Immature natural killer cell (primary cell): ENCODE results near the gene CNOT4. TPM values are rescaled to one million over a fixed set of nuclear protein-coding genes. Genes with fewer than 3 reads are reported as not detected.

Experiments
- DNase-seq, 3 donors: peaks; one replicate each; pipeline ENCODE4 v3.0.0; 2022; ENCODE audit warnings: mixed read lengths in 1 of 3
- H3K27ac Mint-ChIP-seq, 6 donors: one replicate each; pipeline ENCODE4 v1.8.0; 2020; ENCODE audit warnings: mixed read lengths in 6 of 6, mild to moderate bottlenecking in 5 of 6, inconsistent platforms in 4 of 6, moderate library complexity in 3 of 6
- H3K27me3 Mint-ChIP-seq, 3 donors: one replicate each; pipeline ENCODE4 v1.8.0; 2020 to 2021; ENCODE audit warnings: low read depth in 3 of 3, mild to moderate bottlenecking in 3 of 3, mixed read lengths in 3 of 3, moderate library complexity in 3 of 3, inconsistent platforms in 1 of 3
- H3K36me3 Mint-ChIP-seq, 3 donors: one replicate each; pipeline ENCODE4 v1.8.0; 2020; ENCODE audit warnings: mixed read lengths in 3 of 3, inconsistent platforms in 2 of 3, mild to moderate bottlenecking in 2 of 3
- H3K4me1 Mint-ChIP-seq, 2 donors: one replicate each; pipeline ENCODE4 v1.8.0; 2020; ENCODE audit warnings: inconsistent platforms in 2 of 2, mild to moderate bottlenecking in 2 of 2, mixed read lengths in 2 of 2, moderate library complexity in 1 of 2
- H3K4me3 Mint-ChIP-seq, 5 donors: one replicate each; pipeline ENCODE4 v1.8.0; 2020; ENCODE audit warnings: mild to moderate bottlenecking in 5 of 5, mixed read lengths in 5 of 5, inconsistent platforms in 3 of 5, moderate library complexity in 3 of 5
- H3K9me3 Mint-ChIP-seq, 6 donors: one replicate each; pipeline ENCODE4 v1.8.0; 2020; ENCODE audit warnings: mild to moderate bottlenecking in 6 of 6, mixed read lengths in 6 of 6, inconsistent platforms in 4 of 6, moderate library complexity in 3 of 6
- polyA plus RNA-seq, 3 donors: library from polyadenylated mRNA; unstranded; fragments of 300-500 nt; fragmentation: Illumina TruSeq; gene quantifications; one replicate each; pipeline ENCODE4 v1.2.3, GENCODE V29; 2021

The CNOT4 gene
- polyA plus RNA-seq = 10 to 100 TPM in 2 of 3 donors, 1 to 10 TPM in 1; 8.9 to 17.1 (median 10.8) TPM

DNA sequence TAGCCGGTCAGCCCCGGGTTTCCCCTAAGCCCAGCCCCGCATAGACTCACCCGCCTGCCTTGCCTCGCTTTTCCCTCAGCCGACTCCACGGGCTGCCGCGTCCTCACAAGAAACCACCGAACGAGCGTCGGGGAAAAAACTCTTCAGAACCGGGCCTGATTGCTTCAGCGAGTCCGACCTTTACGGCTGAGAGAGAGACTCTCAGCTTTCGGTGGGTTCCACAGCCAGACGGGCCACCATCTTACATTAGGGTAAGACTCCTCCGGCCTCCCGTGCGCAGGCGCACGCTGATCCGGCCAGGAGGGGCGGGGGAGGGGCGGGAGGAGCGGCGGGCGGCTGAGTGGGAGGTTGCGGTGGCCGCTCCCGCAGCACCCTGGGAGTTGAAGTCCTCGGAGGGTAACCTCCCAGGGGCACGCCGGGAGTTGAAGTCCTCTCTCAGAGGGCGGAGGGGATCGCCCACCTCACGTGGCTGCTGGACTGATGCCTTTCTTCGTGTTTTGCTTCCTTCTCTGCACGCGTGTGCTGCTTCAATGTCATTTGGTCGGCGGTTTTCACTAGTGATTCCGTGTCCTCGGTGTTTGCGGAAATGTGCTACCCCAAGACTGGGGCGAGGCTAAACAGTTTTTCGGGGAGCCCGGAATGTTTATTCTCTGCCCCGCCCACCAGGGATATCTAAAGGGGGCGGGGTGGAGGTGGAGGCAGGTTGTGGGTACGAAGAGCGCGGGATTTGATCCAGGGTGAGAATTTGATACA lies at the start of gene CNOT4:
CNOT4 (minus strand) TSS at position 264 of the 753 bp plus-strand sequence. CDS start 71,771 bp downstream, outside the sequence.
- no peak within 1 kb of the TSS for H3K27ac Mint-ChIP-seq
- H3K9me3 Mint-ChIP-seq = no peaks in the 10 kb centered on the region
- peaks cover 4 to 10% of the 10 kb centered on the region in 2 donors for H3K4me1 Mint-ChIP-seq
- peak; percentile 90 to 92 (median 91) for DNase-seq
- peaks cover 0 to 2% (median 2%) of the 10 kb centered on the region in 3 donors for H3K27me3 Mint-ChIP-seq
- H3K36me3 Mint-ChIP-seq = no peaks in the 10 kb centered on the region
- H3K4me3 Mint-ChIP-seq = no peak within 1 kb of the TSS

DNA sequence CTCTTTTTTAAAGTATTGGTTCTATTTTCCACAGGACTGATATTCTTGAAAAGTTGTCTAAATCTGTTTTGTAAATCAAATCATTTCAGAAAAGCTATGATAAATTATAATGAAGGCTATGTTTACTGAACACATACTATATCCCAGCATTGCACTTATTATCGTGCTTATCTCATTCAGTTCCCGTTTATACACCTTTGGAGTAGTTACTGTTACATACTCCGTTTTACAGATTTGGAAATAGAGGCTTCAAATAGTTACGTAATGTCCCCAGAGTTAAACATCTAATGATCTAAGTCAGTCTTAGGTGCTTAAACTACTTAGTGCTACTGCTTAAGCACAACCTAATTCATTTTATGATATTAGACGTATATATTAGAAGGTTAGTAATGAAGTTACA lies 49.0 kb upstream of the CNOT4 start:
- no peak for DNase-seq

DNA sequence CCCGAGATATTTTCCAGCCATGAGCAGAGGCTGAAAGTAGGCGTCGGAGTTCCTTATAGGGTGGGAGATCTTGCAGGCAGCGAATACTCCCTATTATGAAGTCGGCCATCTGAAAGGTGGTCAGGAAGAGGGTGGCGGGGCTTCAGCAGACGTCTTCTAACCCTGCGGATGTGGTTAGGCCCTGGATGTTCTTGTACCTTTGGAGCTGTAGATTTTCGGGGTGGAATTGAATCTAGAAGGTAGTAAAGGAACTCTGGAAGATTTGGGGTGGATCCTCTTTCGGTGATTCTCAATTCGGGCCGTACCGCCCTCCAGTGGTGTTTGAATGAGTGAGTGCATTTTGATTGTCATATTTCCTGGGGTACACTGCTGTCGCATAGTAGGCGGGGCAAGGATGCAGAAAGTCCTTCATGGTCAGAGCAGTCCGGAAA lies 48.5 kb upstream of the CNOT4 start:
- Mint-ChIP-seq H3K27ac (no peak overlapping the region), H3K4me3 (no peak overlapping the region), H3K9me3 (no peaks in the 10 kb centered on the region), H3K36me3 (peaks cover 0 to 7% (median 0%) of the 10 kb centered on the region in 3 donors), H3K4me1 (peaks cover 8 to 15% of the 10 kb centered on the region in 2 donors), H3K27me3 (peaks cover 0 to 2% (median 1%) of the 10 kb centered on the region in 3 donors)
- DNase-seq = peak; percentile 60 to 62 (median 61)

More for the DNA sequence above, 49.0 kb upstream of the CNOT4 start:
- peaks cover 0 to 7% (median 0%) of the 10 kb centered on the region in 3 donors for H3K36me3 Mint-ChIP-seq
- peaks cover 8 to 15% of the 10 kb centered on the region in 2 donors for H3K4me1 Mint-ChIP-seq
- no peak overlapping the region for H3K27ac Mint-ChIP-seq
- no peaks in the 10 kb centered on the region for H3K9me3 Mint-ChIP-seq
- peaks cover 0 to 2% (median 1%) of the 10 kb centered on the region in 3 donors for H3K27me3 Mint-ChIP-seq
- H3K4me3 Mint-ChIP-seq = no peak overlapping the region

DNA sequence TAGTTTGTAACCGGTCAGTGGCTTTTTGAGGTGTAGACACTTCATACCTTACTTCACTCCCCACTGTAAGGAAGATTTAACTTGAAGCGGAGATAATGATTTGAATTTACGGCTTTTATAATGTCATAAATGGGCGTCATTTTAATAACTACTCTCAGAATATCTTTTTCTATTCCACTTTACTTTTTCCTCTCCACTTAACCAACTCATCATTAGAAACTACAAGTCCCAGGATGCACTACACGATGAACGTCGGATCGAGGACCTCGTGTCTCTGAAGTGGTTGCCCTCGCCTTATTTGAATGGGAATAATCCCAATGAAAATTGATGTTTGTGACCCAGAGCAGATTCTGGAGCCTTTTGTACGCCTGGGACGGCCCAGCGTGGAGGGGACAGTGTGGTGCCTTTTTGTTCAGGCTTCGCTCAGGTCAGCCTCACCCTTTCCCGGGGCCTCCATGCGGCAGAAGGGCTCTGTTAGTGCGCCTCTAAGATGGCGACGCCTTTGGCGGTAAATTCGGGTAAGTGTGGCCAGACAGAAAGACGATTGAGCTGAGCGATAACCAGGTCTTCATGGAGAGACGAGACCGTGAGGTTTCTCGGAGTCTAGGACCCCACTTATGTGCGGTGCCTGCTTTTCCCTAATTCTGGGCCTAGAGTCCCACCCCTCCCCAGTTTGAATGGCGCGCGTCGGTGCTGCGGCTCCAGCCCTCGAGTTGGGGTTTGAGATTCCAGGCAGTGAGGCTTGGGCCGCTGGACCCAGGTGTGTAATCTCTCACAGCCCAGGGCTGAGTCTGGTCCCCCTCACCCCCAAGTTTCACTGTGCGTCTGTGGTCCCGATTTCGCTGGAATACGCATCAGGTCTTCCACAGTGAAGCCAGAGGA lies 47.8 kb upstream of the CNOT4 start, which contains the start of gene NUP205:
NUP205 (plus strand) TSS at position 463 of the 882 bp plus-strand sequence; CDS start at position 491, 28 bp downstream.
- peak within 1 kb of the TSS in 1 of 6 donors; percentile 70 for H3K27ac Mint-ChIP-seq
- peaks cover 8 to 10% of the 10 kb centered on the region in 2 donors for H3K4me1 Mint-ChIP-seq
- peak; percentile 86 to 88 (median 87) for DNase-seq
- peaks cover 0 to 2% (median 1%) of the 10 kb centered on the region in 3 donors for H3K27me3 Mint-ChIP-seq
- H3K4me3 Mint-ChIP-seq = peak within 1 kb of the TSS in 2 of 5 donors; percentile 2 to 26
- no peaks in the 10 kb centered on the region for H3K9me3 Mint-ChIP-seq
- H3K36me3 Mint-ChIP-seq = peaks cover 0 to 4% (median 0%) of the 10 kb centered on the region in 3 donors

DNA sequence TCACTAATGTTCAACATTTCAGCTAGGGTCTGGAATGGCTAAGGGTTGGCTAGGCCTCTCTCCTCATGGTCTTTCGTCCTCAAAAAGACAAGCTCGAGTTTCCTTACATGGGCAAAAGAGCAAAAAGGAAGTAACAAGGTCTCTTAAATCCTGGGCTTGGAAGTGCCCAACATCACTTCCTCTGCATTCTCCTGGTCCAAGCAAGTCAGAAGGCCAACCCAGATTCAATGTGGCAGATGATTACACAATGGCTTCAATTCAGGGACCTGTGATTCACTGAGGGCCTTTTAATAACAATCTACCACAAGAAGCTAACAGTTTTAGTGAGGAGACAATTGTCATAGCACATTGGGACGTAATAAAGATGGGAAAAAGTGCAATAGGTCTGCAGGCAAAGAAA lies 43.4 kb upstream of the CNOT4 start:
- no peaks in the 10 kb centered on the region for H3K4me1 Mint-ChIP-seq
- H3K27ac Mint-ChIP-seq = no peak overlapping the region
- no peak overlapping the region for H3K4me3 Mint-ChIP-seq
- H3K27me3 Mint-ChIP-seq = peaks cover 0 to 2% (median 1%) of the 10 kb centered on the region in 3 donors
- H3K9me3 Mint-ChIP-seq = no peaks in the 10 kb centered on the region
- no peak for DNase-seq
- H3K36me3 Mint-ChIP-seq = no peaks in the 10 kb centered on the region

DNA sequence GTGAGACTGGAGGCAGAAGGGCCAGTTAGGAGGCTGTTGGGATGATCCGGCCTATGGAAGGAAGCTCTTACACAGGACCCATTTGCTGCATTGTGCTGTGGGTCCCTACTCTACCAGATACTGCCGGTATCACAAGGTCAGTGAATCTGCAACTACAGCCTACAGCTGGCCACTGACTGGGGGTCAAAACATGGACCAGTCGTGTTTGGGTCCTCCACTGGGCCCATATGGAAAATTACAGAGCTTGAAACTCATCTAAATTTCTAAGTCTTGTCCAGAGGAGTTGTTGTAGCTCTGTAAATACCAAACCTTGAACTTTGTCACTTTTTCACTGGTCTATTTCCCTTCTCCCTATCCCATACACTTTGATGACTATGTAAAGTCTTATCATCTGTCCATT lies 42.2 kb upstream of the CNOT4 start:
- no peak for DNase-seq
- H3K27ac Mint-ChIP-seq = no peak overlapping the region
- H3K36me3 Mint-ChIP-seq = no peaks in the 10 kb centered on the region
- no peaks in the 10 kb centered on the region for H3K9me3 Mint-ChIP-seq
- H3K4me1 Mint-ChIP-seq = no peaks in the 10 kb centered on the region
- H3K27me3 Mint-ChIP-seq = peaks cover 1 to 6% (median 4%) of the 10 kb centered on the region in 3 donors
- no peak overlapping the region for H3K4me3 Mint-ChIP-seq

DNA sequence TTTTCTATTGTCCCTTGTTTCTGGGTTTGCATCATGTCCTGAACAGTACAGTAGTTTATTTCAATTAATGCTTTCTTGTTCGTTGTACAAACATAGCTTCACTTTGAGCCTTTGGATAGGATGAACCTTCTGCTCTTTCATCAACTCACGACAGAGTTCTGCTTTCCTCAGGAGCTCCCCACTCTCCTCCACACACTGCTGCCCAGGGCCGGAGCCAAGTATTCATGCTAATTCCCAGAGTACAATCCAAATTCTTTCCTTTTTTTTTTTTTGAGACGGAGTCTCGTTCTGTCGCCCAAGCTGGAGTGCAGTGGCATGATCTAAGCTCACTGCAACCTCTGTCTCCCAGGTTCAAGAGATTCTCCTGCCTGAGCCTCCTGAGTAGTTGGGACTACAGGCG lies 40.3 kb upstream of the CNOT4 start:
- no peak overlapping the region for H3K4me3 Mint-ChIP-seq
- H3K27ac Mint-ChIP-seq = no peak overlapping the region
- H3K27me3 Mint-ChIP-seq = peaks cover 1 to 6% (median 4%) of the 10 kb centered on the region in 3 donors

GRCh38 chr7:135541029-135541428 lies 31.1 kb upstream of the CNOT4 start:
- Mint-ChIP-seq H3K4me3 (no peak overlapping the region), H3K36me3 (no peaks in the 10 kb centered on the region), H3K4me1 (no peaks in the 10 kb centered on the region), H3K27me3 (peaks cover 0 to 3% (median 0%) of the 10 kb centered on the region in 3 donors), H3K9me3 (no peaks in the 10 kb centered on the region), H3K27ac (no peak overlapping the region)
- no peak for DNase-seq

More for the DNA sequence above, 40.3 kb upstream of the CNOT4 start:
- Mint-ChIP-seq H3K36me3 (no peaks in the 10 kb centered on the region), H3K9me3 (no peaks in the 10 kb centered on the region), H3K4me1 (no peaks in the 10 kb centered on the region)
- DNase-seq = no peak

DNA sequence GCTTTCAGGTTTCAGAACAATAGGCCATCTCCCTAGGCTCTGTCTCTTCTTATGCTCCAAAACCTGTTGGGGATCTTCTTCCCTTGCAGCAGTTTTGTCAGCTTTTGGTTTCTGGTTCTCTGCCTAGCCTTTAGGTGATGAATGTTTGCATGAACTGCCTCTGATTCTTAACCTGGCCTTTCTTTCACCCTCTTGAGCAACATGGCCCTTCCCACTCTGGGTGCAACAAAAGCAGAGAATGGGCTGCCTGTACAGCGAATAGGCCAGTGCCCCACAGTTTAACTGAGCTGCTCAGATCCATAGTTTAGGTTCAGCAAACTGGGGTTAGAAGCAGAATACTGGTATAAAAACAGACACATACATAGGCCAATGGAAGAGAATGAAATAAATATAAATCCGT lies 29.7 kb upstream of the CNOT4 start:
- no peak overlapping the region for H3K27ac Mint-ChIP-seq
- H3K4me1 Mint-ChIP-seq = no peaks in the 10 kb centered on the region
- no peak for DNase-seq
- no peaks in the 10 kb centered on the region for H3K9me3 Mint-ChIP-seq
- no peak overlapping the region for H3K4me3 Mint-ChIP-seq
- H3K27me3 Mint-ChIP-seq = peaks cover 0 to 3% (median 0%) of the 10 kb centered on the region in 3 donors
- no peaks in the 10 kb centered on the region for H3K36me3 Mint-ChIP-seq

GRCh38 chr7:135538376-135538775 lies 28.5 kb upstream of the CNOT4 start:
- no peaks in the 10 kb centered on the region for H3K4me1 Mint-ChIP-seq

DNA sequence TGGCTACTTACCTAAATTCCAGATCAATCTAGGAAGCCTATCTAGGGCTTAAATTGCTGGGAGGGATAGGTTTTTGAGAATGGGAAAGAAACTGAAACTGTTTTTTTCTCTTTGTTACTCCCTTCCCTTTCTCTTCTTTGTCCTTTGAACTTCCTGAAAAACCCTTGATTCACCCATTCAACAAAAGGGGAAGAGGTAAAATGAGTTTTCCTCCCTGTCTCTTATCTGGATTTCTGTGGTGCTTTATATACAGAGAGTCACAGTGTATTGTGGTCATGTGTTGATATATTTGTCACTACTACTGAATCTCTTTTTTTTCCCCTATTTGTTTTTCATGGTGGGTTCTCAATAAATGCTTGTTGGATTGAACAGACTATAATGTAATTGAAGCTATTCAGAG lies 28.0 kb upstream of the CNOT4 start:
- Mint-ChIP-seq H3K36me3 (no peaks in the 10 kb centered on the region), H3K4me3 (no peak overlapping the region), H3K27ac (no peak overlapping the region), H3K9me3 (no peaks in the 10 kb centered on the region), H3K27me3 (peaks cover 0 to 3% (median 0%) of the 10 kb centered on the region in 3 donors), H3K4me1 (no peaks in the 10 kb centered on the region)
- DNase-seq = no peak

More at GRCh38 chr7:135538376-135538775, 28.5 kb upstream of the CNOT4 start:
- no peak for DNase-seq
- Mint-ChIP-seq H3K36me3 (no peaks in the 10 kb centered on the region), H3K27ac (no peak overlapping the region), H3K4me3 (no peak overlapping the region), H3K9me3 (no peaks in the 10 kb centered on the region), H3K27me3 (peaks cover 0 to 3% (median 0%) of the 10 kb centered on the region in 3 donors)

DNA sequence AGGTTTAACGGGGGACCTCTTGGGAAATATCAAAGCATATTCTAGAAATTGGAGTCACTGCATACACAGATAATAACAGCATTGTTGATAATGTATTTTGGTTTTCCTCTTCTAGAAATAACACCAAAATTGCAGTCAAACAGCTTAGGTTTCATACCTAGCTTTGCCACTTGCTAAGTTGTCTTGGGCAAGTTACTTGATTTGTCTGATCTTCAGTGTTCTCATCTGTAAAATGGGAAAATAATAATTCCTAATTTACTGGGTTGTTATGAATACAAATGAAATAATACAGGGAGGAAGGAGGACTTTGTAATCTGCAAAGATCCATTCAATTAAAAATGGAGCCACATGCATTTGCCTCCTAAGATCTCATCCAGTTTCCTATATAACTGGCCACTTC lies 27.6 kb upstream of the CNOT4 start:
- Mint-ChIP-seq H3K4me3 (no peak overlapping the region), H3K4me1 (no peaks in the 10 kb centered on the region), H3K27ac (no peak overlapping the region), H3K27me3 (peaks cover 0 to 3% (median 0%) of the 10 kb centered on the region in 3 donors), H3K36me3 (no peaks in the 10 kb centered on the region), H3K9me3 (no peaks in the 10 kb centered on the region)
- no peak for DNase-seq

DNA sequence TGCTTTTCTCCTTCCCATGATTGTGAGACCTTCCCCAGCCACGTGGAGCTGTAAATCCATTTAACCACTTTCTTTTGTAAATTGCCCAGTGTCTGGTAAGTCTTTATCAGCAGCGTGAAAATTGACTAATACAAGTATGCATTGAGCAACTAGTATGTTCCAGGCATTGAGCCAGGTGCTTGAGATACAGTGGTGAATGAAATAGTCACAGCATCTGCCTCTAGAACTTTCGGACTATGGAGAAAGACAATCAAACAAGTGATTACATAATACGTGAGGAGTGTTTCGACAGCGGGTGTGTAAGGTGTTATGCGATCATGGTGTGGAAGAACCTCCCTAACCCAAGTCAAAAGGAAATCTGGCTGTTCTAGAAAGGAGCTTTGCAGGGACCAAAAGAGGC lies 26.2 kb upstream of the CNOT4 start:
- Mint-ChIP-seq H3K27ac (no peak overlapping the region), H3K4me1 (no peaks in the 10 kb centered on the region), H3K36me3 (no peaks in the 10 kb centered on the region), H3K27me3 (peaks cover 0 to 6% (median 0%) of the 10 kb centered on the region in 3 donors), H3K9me3 (no peaks in the 10 kb centered on the region), H3K4me3 (no peak overlapping the region)
- no peak for DNase-seq

DNA sequence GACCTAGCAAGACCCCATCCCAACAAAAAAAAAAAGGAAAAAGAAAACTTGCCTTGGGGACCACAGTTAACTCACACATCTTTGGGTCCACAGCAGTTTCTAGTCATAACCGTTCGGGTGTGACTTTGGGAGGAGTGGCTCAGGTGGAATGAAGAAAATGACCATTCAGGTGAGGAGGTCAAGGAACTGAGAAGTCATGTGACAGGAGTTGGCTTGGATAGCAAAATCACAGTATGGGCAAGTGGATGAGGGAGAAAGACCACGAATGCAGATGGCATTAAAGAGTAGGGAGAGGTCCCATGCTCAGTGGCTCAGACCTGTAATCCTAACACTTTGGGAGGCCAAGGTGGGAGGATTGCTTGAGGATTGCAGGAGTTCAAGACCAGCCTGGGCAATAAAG lies 17.1 kb upstream of the CNOT4 start:
- DNase-seq = no peak
- Mint-ChIP-seq H3K36me3 (no peaks in the 10 kb centered on the region), H3K4me1 (no peaks in the 10 kb centered on the region), H3K9me3 (peaks cover 0 to 2% (median 0%) of the 10 kb centered on the region in 6 donors), H3K4me3 (no peak overlapping the region), H3K27me3 (peaks cover 0 to 8% (median 4%) of the 10 kb centered on the region in 3 donors), H3K27ac (no peak overlapping the region)
